GM21360 (cell line): ENCODE measurements around the gene PIGM.
A peak's percentile ranks its signal among the peaks of the same experiment; 100 is the strongest.
"Not testable (repeated sequence)": the region's sequence is repeated elsewhere in the genome, so short reads cannot be mapped to it uniquely, and the experiment has no call there.

Experiments used
- ATAC-seq: cut with Tn5 transposase; IDR thresholded peaks from one replicate; pipeline ENCODE4 v1.9.1; 2021; ENCODE audit warnings: mild to moderate bottlenecking, moderate library complexity; ENCODE audit not compliant: unreplicated experiment

The PIGM gene

GRCh38 chr1:160061369-160062229, 29.8 kb upstream of the PIGM start:
- ATAC-seq: no peak

DNA sequence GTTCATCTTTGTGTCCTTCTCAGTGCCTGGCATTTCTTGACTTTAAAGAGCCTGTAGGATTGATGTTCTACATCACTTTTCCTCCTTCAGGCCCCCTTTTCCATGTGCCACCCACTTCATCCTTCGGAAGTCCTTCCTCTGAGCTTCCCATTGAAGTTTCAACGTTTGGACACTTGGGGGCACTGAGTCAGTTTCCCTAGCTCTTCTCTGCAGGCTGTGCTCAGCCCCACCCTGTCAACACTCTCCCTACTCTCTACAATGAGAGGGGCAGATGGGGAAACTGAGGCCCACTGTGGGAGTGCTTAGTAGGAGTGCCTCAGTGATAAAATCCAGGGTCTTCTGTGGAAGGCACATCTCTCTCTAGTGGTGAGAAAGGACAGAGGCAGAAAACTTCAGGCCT, 26.3 kb upstream of the PIGM start:
- no peak for ATAC-seq

GRCh38 chr1:160056648-160057169, 24.9 kb upstream of the PIGM start:
- ATAC-seq: no peak

GRCh38 chr1:160053548-160054365, 22.0 kb upstream of the PIGM start:
- no peak for ATAC-seq

- no peak for ATAC-seq
Measured at GRCh38 chr1:160052936-160053335, 21.1 kb upstream of the PIGM start.

DNA sequence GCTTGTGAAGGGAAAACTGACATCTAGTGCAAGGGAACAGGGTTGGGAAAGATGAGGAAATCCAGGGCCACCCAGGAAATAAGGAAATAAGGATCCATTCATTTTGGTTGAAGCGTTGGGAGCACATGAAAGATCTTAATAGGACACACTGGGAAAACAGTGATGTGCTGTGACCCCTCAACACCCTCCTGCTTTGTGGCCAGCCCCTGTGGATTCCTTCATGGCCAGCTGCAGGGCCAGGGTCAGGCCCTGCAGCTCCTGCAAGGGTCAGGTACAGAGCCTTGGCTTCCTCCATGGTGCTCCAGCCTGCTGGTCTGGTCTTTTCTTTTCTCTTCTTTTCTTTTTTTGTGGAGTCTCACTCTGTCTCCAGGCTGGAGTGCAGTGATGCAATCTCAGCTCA, 18.8 kb upstream of the PIGM start:
- ATAC-seq: no peak

DNA sequence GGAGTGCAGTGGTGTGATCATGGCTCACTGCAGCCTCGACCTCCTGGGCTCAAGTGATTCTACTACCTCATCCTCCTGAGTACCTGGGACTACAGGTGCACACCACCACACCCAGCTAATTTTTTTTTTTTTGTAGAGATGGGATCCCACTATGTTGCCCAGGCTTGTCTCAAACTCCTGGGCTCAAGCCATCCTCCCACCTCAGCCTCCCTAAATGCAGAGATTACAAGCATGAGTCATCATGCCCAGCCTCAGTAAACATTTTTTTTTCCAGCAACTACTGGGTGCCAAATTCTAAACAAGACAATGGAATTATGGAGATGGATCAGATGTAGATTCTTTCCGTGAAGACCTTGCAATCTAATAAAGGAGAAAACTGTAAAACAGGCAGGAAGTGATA, 18.4 kb upstream of the PIGM start:
- not testable (repeated sequence) for ATAC-seq

DNA sequence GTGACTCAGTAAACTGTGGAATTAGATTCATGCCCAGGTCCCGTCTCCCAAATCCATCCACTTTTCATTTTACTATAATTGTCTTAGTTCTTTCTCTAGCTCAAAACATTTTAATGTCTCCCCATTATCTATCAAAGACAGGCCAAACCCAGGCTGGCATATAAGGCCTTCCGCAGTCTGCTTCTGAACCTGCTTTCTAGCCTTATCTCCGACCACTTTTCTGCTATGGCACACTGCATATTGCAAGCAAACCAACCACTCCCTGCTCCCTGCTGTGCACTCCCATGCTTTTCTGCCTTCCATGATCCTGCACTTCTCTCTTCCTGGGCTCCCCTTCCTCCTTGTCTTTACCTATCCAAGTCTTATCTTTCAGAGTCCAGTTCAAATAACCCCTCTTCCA, 17.3 kb upstream of the PIGM start:
- ATAC-seq: no peak

- ATAC-seq: no peak
Measured at GRCh38 chr1:160048335-160048734, 16.5 kb upstream of the PIGM start.

DNA sequence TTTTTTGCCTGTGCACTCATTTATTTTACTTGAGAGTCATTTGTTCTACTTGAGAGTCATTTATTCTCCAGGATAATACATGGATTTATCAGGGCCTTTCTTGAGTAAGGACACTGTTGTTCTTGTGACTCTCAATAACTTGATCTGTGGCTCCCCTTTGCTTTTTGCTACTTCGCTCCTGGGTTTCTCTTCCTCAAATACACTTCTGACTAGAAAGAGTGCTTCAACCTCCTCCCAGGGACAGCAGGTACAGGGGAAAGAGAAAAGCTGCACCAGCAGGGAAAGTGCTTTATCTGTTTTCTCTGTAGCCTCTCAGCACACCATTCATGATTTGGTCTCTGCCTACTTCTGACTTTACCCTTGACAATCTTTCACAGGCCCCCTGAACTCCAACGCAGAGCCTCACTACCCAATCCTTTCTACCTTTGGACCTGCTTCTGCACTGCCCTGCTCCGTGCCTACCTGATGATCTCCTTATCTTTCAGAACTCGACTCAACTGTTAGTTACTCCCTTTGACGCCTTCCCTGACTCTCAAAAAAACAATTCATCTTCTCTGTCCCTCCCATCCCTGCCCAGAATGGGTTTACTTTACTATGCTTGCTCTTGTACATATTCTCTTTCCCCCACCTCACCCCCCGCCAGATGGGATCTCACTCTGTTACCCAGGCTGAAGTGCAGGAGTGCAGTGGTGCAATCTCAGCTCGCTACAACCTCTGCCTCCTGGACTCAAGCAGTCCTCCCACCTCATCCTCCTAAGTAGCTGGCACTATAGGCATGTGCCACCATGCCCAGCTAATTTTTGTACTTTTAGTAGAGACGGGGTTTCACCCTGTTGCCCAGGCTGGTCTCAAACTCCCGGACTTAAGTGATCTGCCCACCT, 15.6 kb upstream of the PIGM start:
- ATAC-seq: no peak

DNA sequence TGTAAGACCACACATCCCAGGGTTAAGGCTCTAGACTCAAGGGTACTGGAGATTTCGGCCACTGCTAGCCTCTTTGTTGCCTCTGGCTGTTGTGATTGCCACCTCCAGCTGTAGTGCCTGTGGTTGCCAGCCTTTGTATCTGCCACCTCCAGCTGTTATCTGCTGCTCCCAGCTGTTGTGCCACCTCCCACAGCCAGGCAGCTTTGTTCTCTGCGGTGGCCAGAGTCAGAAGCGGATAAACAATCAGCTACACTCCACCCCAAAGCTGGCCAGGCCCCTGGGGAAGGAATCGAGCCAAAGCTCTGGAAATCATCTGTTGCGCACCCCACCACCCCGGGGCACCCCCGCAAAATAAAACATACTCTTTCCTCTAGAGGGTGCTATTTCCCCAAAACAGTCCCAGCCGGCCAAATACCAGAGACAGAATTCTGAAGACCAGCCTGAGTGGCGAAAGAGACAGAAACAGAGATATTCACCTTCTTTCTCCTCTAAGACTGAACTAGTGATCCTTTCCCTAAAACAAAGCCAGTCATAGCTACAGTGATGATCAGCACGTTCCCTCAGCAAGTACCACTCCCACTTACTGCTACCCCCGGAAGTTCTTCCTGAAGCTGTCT, 14.8 kb upstream of the PIGM start:
- peak; percentile 52 for ATAC-seq

GRCh38 chr1:160045653-160046052, 13.9 kb upstream of the PIGM start:
- no peak for ATAC-seq

- no peak for ATAC-seq
Measured at GRCh38 chr1:160043543-160043942, 11.8 kb upstream of the PIGM start.

DNA sequence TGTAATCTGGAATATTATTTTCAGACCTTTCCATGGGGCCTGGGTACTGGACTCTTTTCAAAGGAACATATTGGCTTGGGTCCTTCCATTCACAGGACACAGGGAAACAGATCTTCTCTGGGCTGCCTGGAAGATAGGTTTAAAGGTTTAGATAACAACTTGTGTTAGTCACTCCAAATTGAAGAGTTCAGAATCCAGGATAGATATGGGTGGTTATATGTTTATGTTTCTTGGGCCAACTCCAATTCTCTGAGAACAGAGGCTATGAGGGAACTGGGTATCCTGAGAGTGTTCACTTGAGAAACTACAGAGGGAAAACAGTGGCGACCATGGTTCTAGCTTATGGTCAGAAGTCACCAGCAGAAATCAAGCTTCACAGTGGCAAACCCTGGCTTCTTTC, 8.7 kb upstream of the PIGM start:
- no peak for ATAC-seq

DNA sequence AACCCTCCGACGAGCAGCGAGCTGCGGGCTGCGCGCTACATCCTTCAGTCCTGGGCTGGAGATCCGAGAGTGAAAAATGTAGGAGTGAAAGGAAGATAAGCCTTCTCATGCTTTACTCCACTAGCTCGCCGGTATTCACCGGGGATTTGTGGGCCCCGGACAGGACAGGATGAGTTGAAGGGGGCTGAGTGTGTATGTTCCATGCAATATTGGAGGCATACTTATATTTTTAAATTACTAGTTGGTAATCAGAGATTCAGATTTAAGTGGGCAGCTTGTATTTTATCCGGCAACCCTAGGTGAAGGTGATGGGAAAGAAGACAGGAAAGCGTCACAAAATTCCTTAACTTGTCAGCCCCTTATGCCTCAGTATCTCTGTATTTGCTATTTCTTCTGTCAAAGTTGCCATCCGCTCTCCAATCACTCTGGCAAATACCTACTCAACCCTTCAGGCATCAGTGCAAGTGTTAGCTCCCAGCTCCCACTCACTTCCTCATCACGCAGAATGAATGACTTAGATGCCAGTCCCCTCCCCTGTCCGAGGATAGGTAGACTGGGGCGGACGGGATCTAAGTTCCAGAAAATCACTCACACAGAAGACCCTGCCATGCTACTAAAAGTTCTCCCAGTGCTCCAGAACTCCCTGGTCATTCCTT, 503 bp upstream of the PIGM start:
- peak; percentile 8 for ATAC-seq

- ATAC-seq: no peak
Measured at GRCh38 chr1:160030657-160031364, 979 bp downstream of the PIGM start.

DNA sequence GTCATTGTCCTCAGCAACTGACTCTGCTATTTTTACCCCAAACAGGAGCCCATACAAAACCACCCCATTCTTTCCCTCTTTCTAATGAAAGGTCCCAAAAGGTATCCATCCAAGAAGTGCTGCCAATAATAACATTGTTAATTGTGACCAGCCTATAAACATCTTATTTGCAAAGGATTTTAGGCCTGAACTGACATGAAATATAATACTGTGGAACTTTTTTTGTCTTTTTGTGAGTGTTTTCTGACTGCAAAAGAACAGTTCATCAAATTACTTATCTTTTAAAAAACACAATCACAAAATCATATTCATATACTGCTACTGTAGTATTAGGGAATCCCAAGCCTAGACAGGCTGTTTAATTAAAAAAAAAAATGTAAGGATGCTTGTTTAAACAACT, 3.4 kb downstream of the PIGM start:
- ATAC-seq: no peak

GRCh38 chr1:160025314-160025713, 6.5 kb downstream of the PIGM start:
- no peak for ATAC-seq

DNA sequence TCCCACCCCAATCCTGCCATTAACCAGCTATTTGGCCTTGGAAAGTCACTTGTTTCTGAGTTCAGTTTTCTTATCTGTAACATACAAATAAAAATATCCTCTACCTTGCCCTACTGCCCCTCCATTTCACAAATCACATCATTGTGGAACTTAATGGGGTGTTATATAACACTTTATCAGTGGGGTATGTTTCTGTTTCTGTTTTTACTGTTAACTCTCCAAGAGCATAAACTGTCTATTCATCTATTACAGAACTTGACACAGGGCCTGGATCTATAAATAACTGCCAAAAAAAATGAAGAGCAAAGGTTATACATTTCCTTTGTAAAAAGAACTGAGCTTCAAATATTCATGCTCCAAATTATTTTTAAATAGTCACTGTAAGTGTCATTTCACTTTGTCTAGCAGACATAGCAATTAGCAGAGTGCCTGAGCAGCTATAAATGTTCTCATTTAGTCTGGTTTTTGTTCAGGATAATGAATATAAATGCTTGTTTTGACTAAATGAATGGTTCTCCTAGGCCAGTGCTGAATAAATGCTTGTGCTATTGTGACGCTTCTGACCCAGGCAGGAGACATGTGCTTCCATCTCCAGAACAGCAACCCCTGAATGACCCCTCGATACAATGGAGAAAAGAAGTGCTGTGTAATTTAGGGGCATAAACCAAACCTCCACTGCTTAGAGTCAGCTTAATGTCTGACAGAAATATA, 7.4 kb downstream of the PIGM start:
- ATAC-seq: no peak
